GM23338 (cell line): ENCODE measurements around the gene FOCAD. TPM values are rescaled to one million over a fixed set of nuclear protein-coding genes. Genes with fewer than 3 reads are reported as not detected.

Experiments used
- ATAC-seq: fragments of 200-7000 bp; cut with Tn5 transposase; 3 replicates; pipeline ENCODE4 v1.9.1; 2020
- DNase-seq: peaks from one replicate; pipeline ENCODE4 v3.0.0-alpha.2; 2015; ENCODE audit warnings: low spot score
- H2AFZ ChIP-seq: fragments of 200-600 bp; sonication (generic); 2 replicates; pipeline ENCODE4 v1.8.0; 2016; ENCODE audit warnings: antibody characterized with exemption, mild to moderate bottlenecking, moderate library complexity
- H3F3A ChIP-seq: fragments of 200-600 bp; sonication (generic); replicated peaks from 2 replicates; pipeline ENCODE4 v1.8.0; 2017; ENCODE audit warnings: antibody characterized with exemption, mixed run types, low read depth
- H3K27ac ChIP-seq: fragments of 200-600 bp; sonication (generic); 2 replicates; pipeline ENCODE4 v1.6.1; 2016; ENCODE audit warnings: low read depth
- H3K27me3 ChIP-seq: fragments of 200-600 bp; sonication (generic); 2 replicates; pipeline ENCODE4 v1.8.0; 2016; ENCODE audit warnings: mild to moderate bottlenecking, mixed run types, moderate library complexity; ENCODE audit not compliant: insufficient read depth
- H3K36me3 ChIP-seq: fragments of 200-600 bp; sonication (generic); 2 replicates; pipeline ENCODE4 v1.8.0; 2016; ENCODE audit warnings: mild to moderate bottlenecking; ENCODE audit not compliant: insufficient read depth
- H3K4me1 ChIP-seq: fragments of 200-600 bp; sonication (generic); 2 replicates; pipeline ENCODE4 v1.8.0; 2016; ENCODE audit warnings: mild to moderate bottlenecking, moderate library complexity; ENCODE audit not compliant: insufficient read depth
- H3K4me2 ChIP-seq: fragments of 200-600 bp; sonication (generic); 2 replicates; pipeline ENCODE4 v1.7.1; 2017; ENCODE audit warnings: mixed run types
- H3K4me3 ChIP-seq: fragments of 200-600 bp; sonication (generic); 2 replicates; pipeline ENCODE4 v1.6.1; 2016; ENCODE audit warnings: mixed run types
- H3K79me2 ChIP-seq: fragments of 200-600 bp; sonication (generic); replicated peaks from 2 replicates; pipeline ENCODE4 v1.8.0; 2017; ENCODE audit warnings: mild to moderate bottlenecking; ENCODE audit not compliant: insufficient read depth
- H3K9me2 ChIP-seq: fragments of 200-600 bp; sonication (generic); 2 replicates; pipeline ENCODE4 v1.8.0; 2017; ENCODE audit not compliant: insufficient read depth
- H4K20me1 ChIP-seq: fragments of 200-600 bp; sonication (generic); replicated peaks from 2 replicates; pipeline ENCODE4 v1.8.0; 2017; ENCODE audit warnings: mild to moderate bottlenecking; ENCODE audit not compliant: insufficient read depth
- H3K27ac Mint-ChIP-seq: 2 replicates; pipeline ENCODE4 v1.8.0; 2020; ENCODE audit warnings: inconsistent platforms, mild to moderate bottlenecking, moderate library complexity, mixed read lengths
- H3K27me3 Mint-ChIP-seq: 3 replicates; pipeline ENCODE4 v1.8.0; 2022; ENCODE audit warnings: low read depth, mild to moderate bottlenecking, moderate library complexity, mixed read lengths, inconsistent platforms; ENCODE audit not compliant: insufficient read depth, poor library complexity
- H3K36me3 Mint-ChIP-seq: 3 replicates; pipeline ENCODE4 v1.8.0; 2021; ENCODE audit warnings: low read depth, mild to moderate bottlenecking, inconsistent platforms, moderate library complexity, mixed read lengths
- H3K4me1 Mint-ChIP-seq: 3 replicates; pipeline ENCODE4 v1.8.0; 2020; ENCODE audit warnings: mild to moderate bottlenecking, inconsistent platforms, mixed read lengths
- H3K4me3 Mint-ChIP-seq: 3 replicates; pipeline ENCODE4 v1.8.0; 2021; ENCODE audit warnings: moderate library complexity, mild to moderate bottlenecking, inconsistent platforms, mixed read lengths
- H3K9me3 Mint-ChIP-seq: 3 replicates; pipeline ENCODE4 v1.8.0; 2020; ENCODE audit warnings: moderate library complexity, mild to moderate bottlenecking, inconsistent platforms, mixed read lengths
- CREB1 ChIP-seq: fragments of 250-450 bp; sonication (Bioruptor Pico); IDR thresholded peaks from 2 replicates; pipeline ENCODE4 v1.5.0; 2020; ENCODE audit warnings: low read depth, mild to moderate bottlenecking, moderate library complexity
- JUNB ChIP-seq: IDR thresholded peaks from one replicate; pipeline ENCODE4 v1.6.1; 2016; ENCODE audit warnings: antibody characterized with exemption; ENCODE audit not compliant: unreplicated experiment
- NANOG ChIP-seq: IDR thresholded peaks from 2 replicates; pipeline ENCODE4 v1.6.1; 2016; ENCODE audit warnings: antibody characterized with exemption, borderline replicate concordance
- REST ChIP-seq: IDR thresholded peaks from one replicate; pipeline ENCODE4 v1.6.1; 2018; ENCODE audit warnings: antibody characterized with exemption; ENCODE audit not compliant: unreplicated experiment
- ZNF114 ChIP-seq: fragments of 250-450 bp; sonication (Bioruptor Pico); IDR thresholded peaks from 2 replicates; pipeline ENCODE4 v1.5.0; 2020; ENCODE audit warnings: mild to moderate bottlenecking, moderate library complexity
- ZNF331 ChIP-seq: fragments of 250-450 bp; sonication (Bioruptor Pico); IDR thresholded peaks from 2 replicates; pipeline ENCODE4 v1.5.0; 2020; ENCODE audit warnings: low read depth, mild to moderate bottlenecking, moderate library complexity
- ZNF462 ChIP-seq: fragments of 250-450 bp; sonication (Bioruptor Pico); IDR thresholded peaks from 2 replicates; pipeline ENCODE4 v1.5.0; 2020; ENCODE audit warnings: mild to moderate bottlenecking, moderate library complexity
- polyA plus RNA-seq: library from polyadenylated mRNA; unstranded; fragments of >200 nt; fragmentation: Nextera tagmentation; extraction: Ambion mirVana; gene quantifications from 2 replicates; pipeline ENCODE4 v1.2.1, GENCODE V29; 2016
- total RNA-seq: library from RNA; depleted of rRNA; stranded (reverse); fragments of >200 nt; shearing (Covaris generic); gene quantifications from 2 replicates; pipeline ENCODE4 v1.2.3, GENCODE V29; 2014

FOCAD gene
- total and polyA plus RNA-seq, 2 experiments from 2014 or later, result 13.7 to 66.5 TPM

- no peak overlapping the region for H3K4me2 ChIP-seq
- no peaks in the 10 kb centered on the region for H4K20me1 ChIP-seq
- H3K36me3 ChIP-seq, result no peaks in the 10 kb centered on the region
- H3K27me3 ChIP-seq, result no peaks in the 10 kb centered on the region
- ATAC-seq (no peak), DNase-seq (no peak)
- Mint-ChIP-seq H3K4me3 (no peak overlapping the region), H3K4me1 (peaks cover 10% of the 10 kb centered on the region; the same call in 2 of the 3 replicates), H3K9me3 (no peaks in the 10 kb centered on the region), H3K27me3 (no peaks in the 10 kb centered on the region), H3K36me3 (peaks cover 6% of the 10 kb centered on the region; the same call in 2 of the 3 replicates), H3K27ac (no peak overlapping the region)
- H3K27ac ChIP-seq, result no peak overlapping the region
- no peak overlapping the region for H3K4me3 ChIP-seq
- H2AFZ ChIP-seq, result no peak overlapping the region
- H3F3A ChIP-seq, result no peaks in the 10 kb centered on the region
- peaks cover 11% of the 10 kb centered on the region for H3K4me1 ChIP-seq
- H3K79me2 ChIP-seq, result no peaks in the 10 kb centered on the region
- peaks cover 4% of the 10 kb centered on the region; the same call in 1 of the 2 replicates for H3K9me2 ChIP-seq
- TF ChIP-seq ZNF114 (CRISPR knock-in tag) (no peak), ZNF331 (CRISPR knock-in tag) (no peak), CREB1 (CRISPR knock-in tag) (no peak), ZNF462 (CRISPR knock-in tag) (no peak)
These were observed 317.5 kb downstream of the FOCAD start for GRCh38 chr9:21001581-21001980.

- H3K9me2 ChIP-seq, result peaks cover 4% of the 10 kb centered on the region; the same call in 1 of the 2 replicates
- DNase-seq, result no peak
- TF ChIP-seq NANOG (no peak), CREB1 (CRISPR knock-in tag) (no peak), REST (no peak), JUNB (no peak), ZNF114 (CRISPR knock-in tag) (no peak)
These were observed 318.0 kb downstream of the FOCAD start for GRCh38 chr9:21002040-21002439.

More at GRCh38 chr9:21002040-21002439, 318.0 kb downstream of the FOCAD start:
- no peak for ATAC-seq
- Histone ChIP-seq H4K20me1 (no peaks in the 10 kb centered on the region), H3K36me3 (no peaks in the 10 kb centered on the region), H2AFZ (no peak overlapping the region), H3K79me2 (no peaks in the 10 kb centered on the region), H3K27me3 (no peaks in the 10 kb centered on the region), H3K4me3 (no peak overlapping the region), H3K4me1 (peaks cover 6% of the 10 kb centered on the region), H3F3A (no peaks in the 10 kb centered on the region), H3K27ac (no peak overlapping the region), H3K4me2 (no peak overlapping the region)
- no peak overlapping the region for H3K4me3 Mint-ChIP-seq
- no peaks in the 10 kb centered on the region for H3K27me3 Mint-ChIP-seq
- H3K9me3 Mint-ChIP-seq, result no peaks in the 10 kb centered on the region
- H3K36me3 Mint-ChIP-seq, result peaks cover 6% of the 10 kb centered on the region; the same call in 2 of the 3 replicates
- H3K27ac Mint-ChIP-seq, result no peak overlapping the region
- H3K4me1 Mint-ChIP-seq, result peaks cover 6% of the 10 kb centered on the region; the same call in 2 of the 3 replicates
